Thyroid gland (tissue), 4 donors: ENCODE results near the gene RALGPS2.
A peak's percentile ranks its signal among the peaks of the same experiment; 100 is the strongest.

ENCODE experiments used
- CTCF ChIP-seq, 6 experiments: fragments of 200-600 bp in 3 of 6; fragments of 450-650 bp in 3 of 6; sonication (generic) in 3 of 6; IDR thresholded peaks; one replicate each; pipeline ENCODE4 v1.5.1; 2016 to 2019; ENCODE audit warnings: antibody characterized with exemption in 6 of 6, mild to moderate bottlenecking in 2 of 6, inconsistent platforms in 1 of 6, moderate library complexity in 1 of 6
- POLR2A ChIP-seq, 2 donors: fragments of 450-650 bp; IDR thresholded peaks; one replicate each; pipeline ENCODE4 v1.6.1; 2017; ENCODE audit warnings: antibody characterized with exemption in 2 of 2, mild to moderate bottlenecking in 2 of 2, moderate library complexity in 1 of 2

GRCh38 chr1:178768423-178768822 is 43.4 kb downstream of the RALGPS2 start:
- TF ChIP-seq POLR2A (IDR thresholded peaks at IDR 0.05) (no peak), CTCF (IDR thresholded peaks at IDR 0.05) (peak; percentile 45 to 73 (median 54))
